GDM1 (cell line): Measurements from ENCODE around the gene EFCC1.
A peak's percentile ranks its signal among the peaks of the same experiment; 100 is the strongest.

Experiments
- DNase-seq: peaks from one replicate; lab custom pipeline; 2025; lab: John Stamatoyannopoulos, UW

EFCC1 gene

DNA sequence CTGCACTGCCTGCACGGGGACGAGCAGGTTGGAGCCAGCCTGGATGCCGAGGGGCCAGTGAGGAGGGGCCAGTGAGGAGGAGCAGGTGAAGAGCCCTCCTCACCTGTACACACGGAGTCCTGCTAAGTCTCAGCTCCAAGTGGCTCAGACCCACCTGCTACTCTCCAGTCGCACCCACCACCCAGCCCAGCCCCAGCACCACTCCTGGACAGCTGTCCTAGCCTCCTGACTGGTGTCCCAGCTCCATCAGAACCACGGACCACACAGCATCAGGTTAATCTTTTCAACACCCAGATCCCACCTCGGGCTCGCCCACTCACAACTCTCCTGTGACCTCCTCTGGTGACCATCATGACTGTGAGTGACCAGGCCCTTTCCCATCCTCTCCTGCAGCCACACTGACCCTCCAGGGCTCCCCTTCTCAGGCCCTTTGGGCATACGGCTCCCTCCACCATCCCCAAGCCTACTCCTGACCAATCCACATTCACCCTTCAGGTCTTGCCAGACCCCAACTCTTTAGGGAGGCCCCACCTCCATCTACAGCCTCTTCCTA is 13.8 kb downstream of the EFCC1 start:
- no peak for DNase-seq

DNA sequence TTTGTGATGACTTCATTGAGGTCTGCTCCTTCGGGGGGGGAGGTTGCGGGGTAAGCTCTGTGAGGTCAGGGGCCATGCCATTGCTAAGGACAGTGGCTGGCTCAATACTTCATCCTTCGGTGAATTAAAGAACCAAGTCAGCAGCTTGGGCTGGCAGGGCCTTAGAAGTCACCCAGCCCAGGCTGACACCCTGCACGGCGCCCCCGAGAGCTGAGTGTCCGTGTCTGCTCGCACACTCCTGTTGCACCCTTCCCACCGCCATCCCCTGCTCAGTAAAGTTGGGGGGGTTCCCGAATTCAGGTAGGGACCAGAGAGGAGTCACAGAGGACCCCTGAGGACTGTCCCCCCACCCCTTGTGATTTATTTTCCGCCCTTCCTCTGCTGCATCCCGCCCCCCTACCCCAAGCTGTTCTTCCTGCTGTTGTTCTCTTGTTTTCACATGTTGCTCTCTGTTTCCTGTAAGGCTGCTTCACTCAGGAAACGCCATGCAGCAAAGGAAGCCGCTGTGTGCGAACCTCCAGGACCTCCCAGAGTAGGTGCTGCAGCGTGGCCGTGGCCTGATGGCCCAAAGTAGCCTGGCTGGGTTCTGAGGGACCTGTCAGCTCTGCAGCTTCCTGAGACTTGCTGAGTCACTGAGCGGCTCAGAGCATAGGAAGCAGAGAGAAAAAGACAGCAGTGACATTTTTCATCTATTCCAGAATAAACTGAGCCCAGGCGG is 14.4 kb downstream of the EFCC1 start:
- peak; percentile 73 for DNase-seq

DNA sequence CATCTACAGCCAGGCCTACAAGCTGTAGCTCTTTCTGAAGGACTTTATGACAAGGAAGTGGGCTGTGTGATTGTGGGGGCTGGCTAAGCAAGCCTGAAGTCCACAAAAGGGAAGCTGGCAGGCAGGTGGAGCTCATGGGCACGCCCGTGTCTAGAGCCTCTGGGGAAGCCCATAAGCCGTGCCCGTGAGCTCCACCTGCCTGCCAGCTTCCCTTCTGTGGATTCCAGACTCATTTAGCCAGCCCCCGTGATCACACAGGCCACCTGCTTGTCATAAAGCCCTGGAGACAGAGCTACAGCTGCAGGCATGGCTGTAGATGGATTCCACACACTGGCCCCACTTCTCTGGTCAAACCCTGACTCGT is 15.2 kb downstream of the EFCC1 start:
- DNase-seq = peak; percentile 81

DNA sequence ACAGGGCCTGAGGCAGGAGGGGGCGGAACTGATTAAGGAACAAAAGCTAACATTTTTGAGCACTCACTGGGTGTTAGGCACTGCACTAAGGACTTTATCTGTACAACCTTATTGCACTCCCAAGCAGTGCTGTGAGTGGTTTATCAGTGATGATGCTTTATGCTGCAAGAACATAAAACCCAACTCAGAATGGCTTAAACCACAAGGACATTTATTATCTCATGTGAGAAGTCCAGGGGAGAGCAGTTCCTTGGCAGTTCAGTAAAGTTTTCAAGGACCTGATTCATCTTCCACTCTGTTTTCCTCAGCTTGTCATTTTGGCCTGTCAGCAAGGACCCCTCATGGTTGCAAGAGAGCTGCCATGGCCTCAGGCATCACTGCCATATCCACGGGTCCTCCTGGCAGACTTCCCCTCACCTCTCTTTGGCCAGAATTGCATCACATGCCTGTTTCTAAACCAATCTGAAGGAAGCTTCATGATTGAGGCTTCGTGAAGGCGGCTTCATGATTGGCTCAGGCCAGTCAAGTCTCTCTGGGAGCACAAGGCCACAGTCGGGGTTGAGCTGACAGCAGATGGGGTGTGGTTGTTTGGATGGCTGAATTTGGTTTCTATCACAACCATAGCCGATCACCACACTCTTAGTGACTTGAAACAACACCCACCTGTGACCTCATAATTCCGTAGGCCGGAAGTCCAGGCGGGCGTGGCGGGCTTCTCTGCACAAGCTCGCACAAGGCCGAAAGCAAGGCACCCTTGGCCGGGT is 15.8 kb downstream of the EFCC1 start:
- DNase-seq = no peak

DNA sequence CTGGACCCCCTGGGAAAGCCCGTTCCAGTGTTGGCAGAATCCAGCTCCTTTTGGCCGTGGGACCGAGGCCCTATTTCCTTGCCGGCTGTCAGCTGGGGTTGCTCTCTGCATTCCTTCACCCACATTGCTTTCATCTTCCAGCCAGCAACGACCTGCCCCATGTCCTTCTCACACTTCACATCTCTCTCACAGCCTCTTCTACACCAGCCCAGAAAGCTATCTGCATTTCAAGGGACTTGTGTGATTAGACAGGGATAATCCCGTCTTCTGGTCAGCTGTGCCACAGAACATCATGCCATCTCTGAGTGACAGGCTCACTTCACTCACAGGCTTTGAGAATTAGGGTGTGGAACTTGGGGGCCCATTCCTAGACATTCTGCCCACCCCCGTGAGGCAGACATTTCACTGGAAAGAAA is 16.4 kb downstream of the EFCC1 start:
- no peak for DNase-seq

DNA sequence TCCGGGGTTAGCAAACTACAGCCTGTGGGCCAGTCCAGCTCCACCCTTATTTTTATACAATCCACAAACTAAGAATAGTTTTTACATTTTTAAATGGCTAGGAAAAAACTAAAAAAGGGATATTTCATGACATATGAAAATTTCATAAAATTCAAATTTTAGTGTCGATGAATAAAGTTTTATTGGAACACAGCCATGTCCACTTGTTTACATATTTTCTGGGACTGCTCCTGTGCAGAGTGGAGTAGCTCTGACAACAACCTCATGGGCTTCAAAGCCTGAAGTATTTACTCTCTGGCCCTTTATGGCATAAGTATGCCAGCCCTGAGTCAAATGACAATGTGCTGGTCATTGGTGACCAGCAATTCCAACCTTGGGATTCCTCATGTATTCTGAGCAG is 17.2 kb downstream of the EFCC1 start:
- no peak for DNase-seq

DNA sequence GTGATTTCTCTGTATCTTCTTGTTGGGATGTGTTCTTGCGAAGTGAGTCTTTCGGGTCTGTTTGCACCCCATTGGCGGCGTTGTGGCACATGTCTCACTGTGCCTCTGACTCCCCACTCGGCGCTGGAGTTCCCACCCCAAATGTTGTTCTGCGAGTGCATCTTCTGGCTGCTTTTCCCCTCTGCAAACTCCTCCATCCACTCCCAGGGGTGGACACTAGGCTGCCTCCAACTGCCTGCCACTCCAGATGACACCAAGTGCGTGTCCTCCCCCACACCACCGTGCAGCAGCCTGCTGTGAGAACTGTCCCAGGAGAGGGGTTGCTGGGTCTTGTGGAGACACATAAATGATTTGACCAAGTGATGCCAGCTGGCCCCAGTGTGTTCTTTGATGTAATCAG is 17.6 kb downstream of the EFCC1 start:
- no peak for DNase-seq

DNA sequence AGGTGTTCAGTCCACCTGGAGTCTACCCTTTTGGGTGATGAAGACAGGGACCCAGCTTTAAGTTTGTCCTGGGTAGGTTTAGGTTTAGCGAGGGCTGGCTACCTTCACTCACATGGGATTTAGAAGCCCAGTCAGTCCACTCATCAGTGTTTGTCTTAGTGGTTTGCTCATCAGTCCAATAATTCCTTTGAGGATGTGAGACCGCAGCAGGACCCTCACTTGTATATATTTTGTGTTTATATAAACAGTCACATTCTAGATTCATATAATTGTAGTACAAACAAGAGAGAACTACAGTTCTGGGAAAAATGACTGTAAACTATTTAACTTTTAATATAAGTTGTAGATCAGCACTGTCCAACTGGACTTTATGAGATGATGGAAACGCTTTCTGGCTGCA is 18.2 kb downstream of the EFCC1 start:
- no peak for DNase-seq

DNA sequence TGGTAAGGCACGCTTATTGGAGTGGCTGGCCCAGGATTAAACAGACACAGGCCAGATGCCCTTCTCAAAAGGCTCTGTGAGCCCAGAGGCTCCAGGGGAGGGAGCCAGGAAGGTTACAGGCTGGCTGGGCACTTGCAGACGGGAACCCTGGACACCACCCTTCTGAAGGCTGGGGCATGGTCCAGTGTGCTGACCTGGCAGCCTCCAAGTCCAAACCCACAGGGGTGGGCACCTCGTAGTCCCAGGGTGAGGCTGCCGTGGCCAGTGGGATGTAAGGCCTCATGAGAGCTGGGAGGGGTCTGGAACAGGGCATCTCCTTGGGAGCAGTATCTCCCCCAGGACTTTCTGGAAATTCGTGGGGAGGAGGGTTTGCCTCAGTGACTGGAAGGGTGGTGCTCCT is 19.6 kb downstream of the EFCC1 start:
- DNase-seq = no peak

DNA sequence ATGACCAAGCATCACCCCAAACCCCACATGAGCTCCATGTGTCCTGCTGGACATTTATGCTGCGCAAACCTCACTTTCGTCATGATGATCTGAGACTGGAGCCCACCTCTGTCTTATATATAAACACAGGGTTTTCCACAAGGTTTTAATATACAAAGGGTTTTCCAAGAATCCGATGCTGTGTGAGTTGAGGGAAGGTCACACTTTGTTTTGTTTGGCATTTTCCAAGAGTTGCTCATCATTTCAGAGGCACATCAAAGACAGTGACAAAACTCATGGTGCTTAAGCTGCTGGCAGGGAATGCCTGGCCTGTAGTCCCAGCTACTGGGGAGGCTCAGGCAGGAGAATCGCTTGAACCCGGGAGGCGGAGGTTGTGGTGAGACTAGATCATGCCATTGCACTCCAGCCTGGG is 20.0 kb downstream of the EFCC1 start:
- DNase-seq = no peak

DNA sequence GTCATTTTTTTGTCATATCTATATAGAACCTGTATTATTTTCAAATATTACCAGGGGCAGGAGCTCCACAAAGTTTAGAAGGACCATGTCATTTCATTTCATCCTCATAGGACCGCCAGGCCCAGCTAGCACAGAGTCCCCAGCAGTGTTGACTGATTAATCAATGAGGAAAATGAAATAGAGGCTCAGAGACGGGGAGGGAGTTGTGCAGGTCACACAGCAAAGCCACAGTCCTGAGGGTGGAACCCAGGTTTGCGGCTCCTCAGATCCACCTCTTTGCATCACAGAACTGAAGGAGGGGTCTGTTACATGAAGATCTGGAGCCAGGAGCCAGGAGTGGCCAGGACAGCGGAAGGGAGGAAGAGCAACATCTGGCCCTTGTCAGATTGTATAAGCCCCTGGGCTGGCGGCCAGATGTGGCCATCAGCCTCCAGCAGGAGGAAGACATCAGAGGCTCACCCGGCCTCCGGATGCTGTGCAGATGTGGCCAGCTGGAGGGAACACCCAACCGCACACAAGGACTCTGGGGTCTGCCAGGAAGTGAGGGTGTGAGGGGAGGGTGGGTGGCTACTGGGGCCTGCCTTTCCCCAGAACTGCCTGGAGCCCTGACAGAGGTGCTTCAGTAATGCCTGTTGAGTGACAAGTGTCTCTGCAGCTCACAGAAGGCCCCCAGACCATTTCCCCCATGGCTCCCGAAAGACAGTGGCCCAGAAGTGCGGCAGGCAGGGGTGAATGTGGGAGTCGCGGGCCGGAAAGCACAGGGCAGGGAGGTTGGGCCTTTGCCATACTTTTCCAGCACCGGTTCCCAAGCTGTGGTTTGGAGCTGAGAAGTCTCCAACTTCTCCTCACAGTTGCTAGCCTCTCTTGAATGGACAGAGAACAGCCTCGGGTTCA is 21.3 kb downstream of the EFCC1 start:
- no peak for DNase-seq

DNA sequence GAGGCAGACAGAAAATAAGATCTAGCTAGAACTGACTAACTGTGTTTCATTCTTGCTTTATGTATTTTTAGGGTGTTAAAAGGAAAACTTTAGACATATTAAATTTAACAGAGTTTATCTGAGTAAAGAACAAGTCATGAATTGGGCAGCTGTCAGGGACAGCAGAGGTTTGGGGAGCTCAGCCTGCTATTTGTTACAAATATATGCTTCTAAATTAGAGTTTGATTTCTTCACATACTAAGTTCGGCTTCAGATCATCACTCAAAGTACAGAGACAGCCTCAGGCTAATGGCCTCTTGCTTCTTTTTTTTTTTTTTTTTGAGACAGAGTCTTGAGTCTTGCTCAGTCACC is 21.9 kb downstream of the EFCC1 start:
- DNase-seq = no peak

DNA sequence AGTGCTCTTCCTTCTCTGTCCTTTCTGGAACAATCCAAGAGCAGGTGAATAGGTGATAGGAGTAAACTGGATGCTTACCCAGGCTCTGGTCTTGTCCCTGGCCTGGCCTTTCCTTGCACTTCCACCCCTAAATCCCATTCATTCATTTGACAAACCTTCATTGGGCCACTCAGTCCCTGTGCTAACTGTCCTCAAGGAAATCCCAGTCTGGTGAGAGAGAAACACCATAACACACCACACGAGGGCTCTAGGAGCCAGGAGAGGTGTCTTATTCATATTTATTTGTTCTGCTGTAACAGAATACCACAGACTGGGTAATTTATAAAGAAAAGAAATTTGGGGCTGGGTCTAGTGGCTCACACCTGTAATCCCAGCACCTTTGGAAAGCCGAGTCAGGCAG is 22.8 kb downstream of the EFCC1 start:
- no peak for DNase-seq

DNA sequence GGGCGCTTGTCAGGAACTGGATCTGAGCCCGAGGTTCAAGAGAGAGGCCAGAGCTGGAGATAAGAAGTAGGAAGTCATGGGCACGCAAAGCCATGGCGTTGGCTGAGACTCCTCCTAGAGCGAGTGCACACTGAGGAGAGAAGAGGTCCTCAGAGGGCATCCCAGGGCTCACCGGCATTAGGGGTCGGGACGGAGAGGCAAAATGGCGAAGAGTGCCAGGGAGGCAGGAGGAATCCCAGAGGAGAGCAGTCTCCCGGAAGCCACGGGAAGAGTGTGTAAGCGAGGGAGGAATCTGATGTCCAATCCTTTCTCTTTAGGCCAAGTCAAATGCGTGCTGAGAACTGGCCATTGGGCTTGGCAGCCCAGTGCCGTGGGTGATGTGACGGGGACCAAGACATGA is 24.0 kb downstream of the EFCC1 start:
- no peak for DNase-seq

DNA sequence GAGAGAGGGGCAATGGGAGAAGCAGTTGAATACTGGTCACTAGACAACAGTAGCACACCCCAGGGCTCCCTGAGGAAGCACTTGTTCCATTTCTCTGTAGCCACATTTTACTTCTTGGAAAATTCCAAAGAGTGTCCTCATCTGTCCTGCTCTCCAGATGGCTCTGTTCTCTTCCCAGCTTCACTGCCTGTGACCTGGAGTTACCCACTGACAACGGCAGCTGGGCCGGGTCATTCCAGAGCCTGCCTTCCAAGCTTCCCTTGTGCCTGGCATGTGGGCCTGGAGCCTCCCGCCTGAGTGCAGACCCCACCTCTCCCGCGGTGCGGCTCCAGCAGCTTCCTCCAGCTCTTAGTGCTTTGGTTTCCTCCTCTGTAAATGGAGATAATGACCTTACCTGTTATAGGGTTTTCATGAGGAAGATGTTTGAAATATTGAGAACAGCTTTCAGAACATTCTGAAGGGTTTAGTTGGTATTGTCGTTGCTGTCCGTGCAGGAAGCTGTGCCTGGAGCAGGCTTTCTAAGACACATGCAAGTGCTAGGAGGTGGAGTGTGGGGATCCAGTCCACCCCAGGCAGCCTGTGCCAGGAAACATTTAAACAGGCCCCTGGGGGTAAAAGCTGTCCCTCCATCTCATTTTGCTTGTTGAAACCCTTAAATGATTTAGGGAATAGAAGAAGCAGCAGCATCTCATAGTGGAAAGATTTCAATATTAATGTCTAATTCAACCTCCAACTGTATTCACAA is 24.8 kb downstream of the EFCC1 start:
- DNase-seq = no peak

DNA sequence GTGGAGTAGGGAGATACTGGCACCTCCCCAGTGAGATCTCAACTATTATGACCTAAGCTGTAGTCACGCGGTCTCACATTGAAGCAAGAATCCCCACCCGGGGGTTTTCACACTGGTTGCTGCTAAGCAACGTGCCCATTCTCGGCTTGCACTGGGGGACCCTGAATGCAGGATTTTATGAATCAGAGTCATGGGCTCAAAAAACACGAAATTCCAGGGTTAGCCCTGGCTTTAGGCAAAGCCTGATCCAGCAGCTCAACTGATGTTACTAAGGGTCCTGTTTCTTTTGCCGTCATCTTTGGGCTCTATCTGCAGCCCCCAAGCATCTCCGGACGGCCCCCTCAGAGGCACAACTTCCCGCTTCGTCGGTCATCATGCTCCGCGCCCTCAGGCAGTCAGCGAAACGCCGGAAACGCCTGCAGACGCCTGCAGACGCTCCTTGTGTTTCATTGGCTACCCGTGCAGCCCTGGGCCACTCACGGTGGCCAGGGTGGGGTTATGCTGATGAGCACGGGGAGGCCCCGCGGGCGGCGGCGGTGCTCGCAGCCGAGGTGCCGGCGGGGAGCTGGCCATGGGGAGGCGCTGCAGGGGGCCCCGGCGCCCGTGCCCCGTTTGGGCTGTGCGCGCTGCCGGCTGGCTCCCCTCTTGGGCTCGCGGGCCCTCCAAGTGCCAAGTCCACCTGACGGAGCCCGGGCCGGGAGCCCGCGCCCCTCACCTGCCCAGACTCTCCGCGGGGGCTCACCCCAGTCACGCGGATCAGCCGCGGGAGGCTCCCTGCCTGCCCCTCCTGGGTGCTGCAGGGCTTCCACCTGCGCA is 25.8 kb downstream of the EFCC1 start:
- no peak for DNase-seq

DNA sequence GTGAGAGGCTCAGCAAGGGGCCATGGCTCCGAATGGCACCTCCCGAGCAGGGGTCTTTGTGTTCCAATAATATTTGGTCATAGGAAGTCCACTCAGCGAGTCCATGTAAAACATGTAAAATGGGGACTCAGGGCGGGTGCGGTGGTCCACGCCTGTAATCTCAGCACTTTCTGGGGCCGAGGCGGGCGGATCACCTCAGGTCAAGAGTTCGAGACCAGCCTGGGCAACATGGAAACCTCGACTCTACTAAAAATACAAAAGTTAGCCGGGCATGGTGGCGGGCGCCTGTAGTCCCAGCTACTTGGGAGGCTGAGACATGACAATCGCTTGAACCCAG is 26.4 kb downstream of the EFCC1 start:
- DNase-seq = no peak

DNA sequence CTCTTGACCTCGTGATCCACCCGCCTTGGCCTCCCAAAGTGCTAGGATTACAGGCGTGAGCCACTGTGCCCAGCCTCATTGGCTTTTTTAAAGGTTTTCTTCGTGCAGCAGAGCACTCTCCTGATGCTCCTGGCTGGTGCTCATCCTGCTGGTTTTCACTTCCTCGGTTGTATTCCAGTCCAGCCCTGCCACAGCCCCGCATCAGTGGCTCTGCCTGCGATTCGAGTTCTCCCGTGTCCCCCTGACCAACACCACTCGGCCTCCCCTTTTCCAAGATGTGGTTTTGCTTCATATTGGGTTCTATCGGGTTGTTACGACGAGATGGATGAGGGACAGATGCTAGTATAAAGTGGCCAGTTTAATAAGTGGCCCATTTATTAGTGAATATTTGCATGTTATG is 27.8 kb downstream of the EFCC1 start:
- no peak for DNase-seq

DNA sequence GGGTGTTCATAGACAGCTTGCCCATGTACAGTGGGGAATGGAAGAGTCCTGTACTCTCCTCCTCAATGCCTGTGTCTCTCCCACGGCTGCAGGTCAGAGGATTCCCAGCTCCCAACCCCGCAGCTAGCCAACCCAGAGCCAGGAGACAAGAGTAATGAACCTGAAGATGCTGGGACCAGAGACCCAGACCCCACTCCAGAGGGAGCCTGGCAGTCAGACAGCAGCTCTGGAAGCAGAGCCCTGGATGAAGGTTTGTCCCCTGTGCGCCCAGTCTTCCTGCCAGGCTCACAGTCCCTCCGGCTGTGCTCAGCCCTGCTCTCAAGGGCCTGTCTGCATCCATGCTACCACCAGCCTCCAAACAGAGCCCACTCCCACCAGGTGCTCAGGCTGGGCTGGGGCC is 29.5 kb downstream of the EFCC1 start:
- DNase-seq = no peak

DNA sequence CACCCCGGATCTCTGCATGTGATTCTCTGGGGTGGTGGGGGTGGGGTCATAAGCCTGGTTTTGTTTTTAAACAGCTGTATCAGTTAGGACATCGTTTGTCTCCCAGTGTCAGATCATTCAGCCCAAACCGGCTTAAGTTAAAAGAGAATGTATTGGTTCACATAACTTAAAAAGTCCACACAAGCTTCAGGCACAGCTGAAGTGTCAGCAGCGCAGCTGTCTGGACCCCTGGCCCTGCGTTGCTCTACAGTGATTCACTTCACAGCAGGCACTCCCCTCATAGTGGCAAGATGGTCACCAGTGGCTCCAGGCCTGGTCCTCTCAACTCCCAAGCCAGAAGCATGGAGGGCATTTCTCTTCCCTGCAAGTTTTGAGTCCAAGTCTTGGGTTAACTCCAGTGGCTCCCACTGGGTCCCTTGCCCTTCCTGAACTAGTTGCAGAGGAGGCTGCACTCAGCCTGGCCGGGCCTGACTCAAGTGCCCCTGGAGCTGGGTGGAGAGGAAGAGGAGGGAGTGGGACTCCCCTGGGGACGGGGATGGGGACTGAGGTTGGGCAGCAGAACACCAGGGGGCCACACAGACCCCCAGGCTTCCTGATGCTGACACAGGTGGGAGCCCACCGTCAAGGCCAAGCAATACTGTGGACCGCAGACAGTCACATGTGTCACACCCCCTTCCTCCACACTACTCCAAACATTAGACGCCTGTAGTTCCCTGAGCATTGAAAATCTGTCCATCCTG is 30.5 kb downstream of the EFCC1 start:
- no peak for DNase-seq
